SU-DHL-6 (cell line): Measurements from ENCODE around the gene ARPC2.

Experiments
- EZH2phosphoT487 ChIP-seq: fragments of 200-600 bp; sonication (generic), shearing (Covaris generic); conservative IDR thresholded peaks from 2 replicates; pipeline ENCODE4 v1.6.1; 2018; ENCODE audit warnings: mild to moderate bottlenecking, antibody characterized with exemption, low read length, moderate library complexity, mixed read lengths
- TF ChIP-seq, protein P1 (sequence below): fragments of 200-600 bp; sonication (generic); IDR thresholded peaks from one replicate; pipeline ENCODE4 v1.5.1; 2017; ENCODE audit warnings: antibody characterized with exemption, mild to moderate bottlenecking, low read length, moderate library complexity; ENCODE audit not compliant: insufficient read depth, poor library complexity, severe bottlenecking

DNA sequence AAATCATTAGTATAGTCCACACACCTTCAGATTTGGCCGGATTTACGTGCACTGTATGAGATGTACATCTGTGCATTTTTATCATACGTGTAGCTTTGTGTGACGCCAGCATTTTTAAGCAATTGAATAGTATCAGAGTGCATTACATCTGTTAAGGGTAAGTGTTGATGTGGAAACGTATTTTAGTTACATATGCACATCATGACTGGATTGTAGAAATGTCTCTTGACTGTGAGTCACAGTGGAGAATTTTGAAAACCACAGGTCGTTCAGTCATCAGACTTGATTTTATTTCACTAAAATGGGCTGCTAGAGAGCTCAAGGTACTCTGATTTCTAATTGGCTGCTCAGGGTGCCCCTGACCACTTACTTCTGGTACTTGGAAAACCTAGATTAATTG lies 38.5 kb downstream of the ARPC2 start:
- TF ChIP-seq, protein P1, sequence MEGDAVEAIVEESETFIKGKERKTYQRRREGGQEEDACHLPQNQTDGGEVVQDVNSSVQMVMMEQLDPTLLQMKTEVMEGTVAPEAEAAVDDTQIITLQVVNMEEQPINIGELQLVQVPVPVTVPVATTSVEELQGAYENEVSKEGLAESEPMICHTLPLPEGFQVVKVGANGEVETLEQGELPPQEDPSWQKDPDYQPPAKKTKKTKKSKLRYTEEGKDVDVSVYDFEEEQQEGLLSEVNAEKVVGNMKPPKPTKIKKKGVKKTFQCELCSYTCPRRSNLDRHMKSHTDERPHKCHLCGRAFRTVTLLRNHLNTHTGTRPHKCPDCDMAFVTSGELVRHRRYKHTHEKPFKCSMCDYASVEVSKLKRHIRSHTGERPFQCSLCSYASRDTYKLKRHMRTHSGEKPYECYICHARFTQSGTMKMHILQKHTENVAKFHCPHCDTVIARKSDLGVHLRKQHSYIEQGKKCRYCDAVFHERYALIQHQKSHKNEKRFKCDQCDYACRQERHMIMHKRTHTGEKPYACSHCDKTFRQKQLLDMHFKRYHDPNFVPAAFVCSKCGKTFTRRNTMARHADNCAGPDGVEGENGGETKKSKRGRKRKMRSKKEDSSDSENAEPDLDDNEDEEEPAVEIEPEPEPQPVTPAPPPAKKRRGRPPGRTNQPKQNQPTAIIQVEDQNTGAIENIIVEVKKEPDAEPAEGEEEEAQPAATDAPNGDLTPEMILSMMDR = no peak
- no peak for TF ChIP-seq EZH2phosphoT487
